GM12801 (cell line): Measurements from ENCODE around the gene SOX6.

Source experiments
- CTCF ChIP-seq: IDR thresholded peaks from one replicate; pipeline ENCODE4 v1.5.1; 2011; ENCODE audit warnings: control low read depth; ENCODE audit not compliant: insufficient read length; ENCODE audit errors: extremely low read depth

SOX6 gene

GRCh38 chr11:16032974-16033373 lies 323.4 kb downstream of the SOX6 start:
- no peak for TF ChIP-seq CTCF

- TF ChIP-seq CTCF: no peak
Observed at GRCh38 chr11:16031210-16031609, 325.1 kb downstream of the SOX6 start.

- TF ChIP-seq CTCF: no peak
Observed at GRCh38 chr11:16030664-16031063, 325.7 kb downstream of the SOX6 start.

GRCh38 chr11:16028419-16028818 lies 327.9 kb downstream of the SOX6 start:
- no peak for TF ChIP-seq CTCF

GRCh38 chr11:16027621-16028020 lies 328.7 kb downstream of the SOX6 start:
- no peak for TF ChIP-seq CTCF

GRCh38 chr11:16026849-16027248 lies 329.5 kb downstream of the SOX6 start:
- no peak for TF ChIP-seq CTCF

- no peak for TF ChIP-seq CTCF
Observed at GRCh38 chr11:16018931-16019330, 337.4 kb downstream of the SOX6 start.

GRCh38 chr11:16016468-16016829 lies 339.9 kb downstream of the SOX6 start:
- no peak for TF ChIP-seq CTCF
